ENCODE results near the gene EPHA4. TPM values are rescaled to one million over a fixed set of nuclear protein-coding genes. Genes with fewer than 3 reads are reported as not detected.

The EPHA4 gene
- total and polyA plus RNA-seq, 4 donors = 0.43 to 2.3 (median 1.1) TPM

DNA sequence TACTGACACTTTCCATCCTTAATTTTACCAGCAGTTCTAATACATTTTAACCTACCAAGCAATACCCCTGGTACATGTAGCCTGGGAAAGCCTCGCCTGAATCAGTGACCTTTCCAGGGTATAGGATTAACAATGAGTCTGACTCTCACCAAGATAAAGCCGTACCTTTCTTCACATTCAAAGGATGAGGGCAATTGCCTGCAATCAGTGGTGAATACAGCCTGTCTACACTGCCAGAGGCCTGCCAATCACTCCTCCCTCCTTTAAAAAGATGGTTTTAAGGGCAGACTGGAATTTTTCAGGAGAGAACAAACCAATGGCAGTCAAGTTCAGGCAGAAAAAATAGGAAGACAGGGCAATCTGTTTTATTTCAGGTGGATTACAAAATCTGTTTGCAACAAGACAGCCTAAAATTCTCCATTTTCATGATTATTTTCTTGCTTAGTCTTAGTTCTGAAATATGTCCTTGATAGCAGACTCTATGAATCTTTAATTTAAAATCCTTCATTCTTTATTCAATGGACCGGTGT, 4.8 kb downstream of the EPHA4 start:
- DNase-seq (ENCODE audit: low spot score) = no peak
- TF ChIP-seq EGR1 (IDR thresholded peaks at IDR 0.05; ENCODE audit: low read depth in 2 of 2) = no peak
- no peak for TF ChIP-seq HNF4G (IDR thresholded peaks at IDR 0.05)
- TF ChIP-seq FOXA1 (IDR thresholded peaks at IDR 0.05) = no peak
- TF ChIP-seq, protein P1, sequence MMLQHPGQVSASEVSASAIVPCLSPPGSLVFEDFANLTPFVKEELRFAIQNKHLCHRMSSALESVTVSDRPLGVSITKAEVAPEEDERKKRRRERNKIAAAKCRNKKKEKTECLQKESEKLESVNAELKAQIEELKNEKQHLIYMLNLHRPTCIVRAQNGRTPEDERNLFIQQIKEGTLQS (IDR thresholded peaks at IDR 0.05) = no peak
- TF ChIP-seq SP1 (IDR thresholded peaks at IDR 0.05) = no peak
- TF ChIP-seq RAD21 (IDR thresholded peaks at IDR 0.05) = no peak
- no peak for TF ChIP-seq REST (IDR thresholded peaks at IDR 0.05)
- no peak for TF ChIP-seq TAF1 (conservative IDR thresholded peaks at IDR 0.05)
- TF ChIP-seq HNF4A (conservative IDR thresholded peaks at IDR 0.05) = no peak
- peaks cover 6 to 17% (median 12%) of the 10 kb centered on the region in 4 donors for H3K4me1 ChIP-seq (ENCODE audit: control insufficient read depth in 4 of 4, insufficient read depth in 4 of 4, low read length in 3 of 4)
- no peak overlapping the region for H3K27ac ChIP-seq (ENCODE audit: low read depth in 1 of 2, low read length in 2 of 2)
- H3K36me3 ChIP-seq (ENCODE audit: control insufficient read depth in 4 of 4, insufficient read depth in 3 of 4, low read depth in 1 of 4, low read length in 3 of 4) = no peaks in the 10 kb centered on the region
- no peak overlapping the region for H3K9ac ChIP-seq (ENCODE audit: low read depth in 1 of 2, low read length in 2 of 2)
- 86% methylated on average over 3 of the region's 3 CpGs for WGBS
- no peaks in the 10 kb centered on the region for H3K9me3 ChIP-seq (ENCODE audit: control insufficient read depth in 4 of 4, low read length in 3 of 4)
- H3K27me3 ChIP-seq (ENCODE audit: control insufficient read depth in 4 of 4, insufficient read depth in 4 of 4, low read length in 3 of 4) = peaks cover 0 to 12% (median 5%) of the 10 kb centered on the region in 4 donors
- H3K4me3 ChIP-seq (ENCODE audit: low read depth in 1 of 3, low read length in 3 of 3) = no peak overlapping the region

DNA sequence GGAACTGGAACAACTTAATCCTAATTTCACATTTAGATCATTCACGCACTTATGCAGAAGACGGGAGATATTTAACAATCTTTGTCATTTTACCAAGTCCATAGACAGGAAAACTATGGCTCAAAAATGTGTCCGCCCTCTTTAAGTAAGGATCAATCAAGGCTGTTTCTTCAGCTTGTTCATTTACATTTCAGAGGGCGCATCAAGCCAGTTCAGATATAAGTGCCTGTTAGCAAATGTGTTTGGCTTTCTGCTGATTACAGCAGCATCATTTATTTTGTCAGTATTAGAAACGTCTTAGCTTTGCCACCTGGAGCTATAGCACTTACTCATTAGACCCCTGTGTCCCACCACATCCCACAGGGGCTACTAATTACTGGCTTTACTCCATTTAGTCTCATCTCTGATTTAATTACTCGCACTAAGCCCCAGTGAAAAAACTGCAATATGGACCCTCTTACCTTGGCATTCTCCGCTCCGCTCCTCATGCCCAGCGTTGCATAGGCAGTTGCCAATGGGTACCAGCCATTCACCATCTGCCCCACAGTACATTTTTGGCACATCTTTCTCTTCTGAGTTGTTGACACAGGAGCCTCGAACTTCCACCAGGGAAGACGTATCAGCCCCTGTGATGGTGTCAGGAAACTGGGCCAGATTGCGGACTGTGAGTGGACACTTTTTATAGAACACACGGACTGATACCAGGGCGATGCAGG, 8.7 kb downstream of the EPHA4 start:
- Histone ChIP-seq H3K4me1 (ENCODE audit: control insufficient read depth in 4 of 4, insufficient read depth in 4 of 4, low read length in 3 of 4) (no peaks in the 10 kb centered on the region), H3K9ac (ENCODE audit: low read depth in 1 of 2, low read length in 2 of 2) (no peak overlapping the region), H3K27ac (ENCODE audit: low read depth in 1 of 2, low read length in 2 of 2) (no peak overlapping the region), H3K27me3 (ENCODE audit: control insufficient read depth in 4 of 4, insufficient read depth in 4 of 4, low read length in 3 of 4) (peaks cover 0 to 3% (median under 1%) of the 10 kb centered on the region in 4 donors), H3K36me3 (ENCODE audit: control insufficient read depth in 4 of 4, insufficient read depth in 3 of 4, low read depth in 1 of 4, low read length in 3 of 4) (no peaks in the 10 kb centered on the region), H3K4me3 (ENCODE audit: low read depth in 1 of 3, low read length in 3 of 3) (no peak overlapping the region), H3K9me3 (ENCODE audit: control insufficient read depth in 4 of 4, low read length in 3 of 4) (no peaks in the 10 kb centered on the region)
- no peak for DNase-seq (ENCODE audit: low spot score)
- 92% methylated on average over 14 of the region's 14 CpGs for WGBS
- TF ChIP-seq, protein P2, sequence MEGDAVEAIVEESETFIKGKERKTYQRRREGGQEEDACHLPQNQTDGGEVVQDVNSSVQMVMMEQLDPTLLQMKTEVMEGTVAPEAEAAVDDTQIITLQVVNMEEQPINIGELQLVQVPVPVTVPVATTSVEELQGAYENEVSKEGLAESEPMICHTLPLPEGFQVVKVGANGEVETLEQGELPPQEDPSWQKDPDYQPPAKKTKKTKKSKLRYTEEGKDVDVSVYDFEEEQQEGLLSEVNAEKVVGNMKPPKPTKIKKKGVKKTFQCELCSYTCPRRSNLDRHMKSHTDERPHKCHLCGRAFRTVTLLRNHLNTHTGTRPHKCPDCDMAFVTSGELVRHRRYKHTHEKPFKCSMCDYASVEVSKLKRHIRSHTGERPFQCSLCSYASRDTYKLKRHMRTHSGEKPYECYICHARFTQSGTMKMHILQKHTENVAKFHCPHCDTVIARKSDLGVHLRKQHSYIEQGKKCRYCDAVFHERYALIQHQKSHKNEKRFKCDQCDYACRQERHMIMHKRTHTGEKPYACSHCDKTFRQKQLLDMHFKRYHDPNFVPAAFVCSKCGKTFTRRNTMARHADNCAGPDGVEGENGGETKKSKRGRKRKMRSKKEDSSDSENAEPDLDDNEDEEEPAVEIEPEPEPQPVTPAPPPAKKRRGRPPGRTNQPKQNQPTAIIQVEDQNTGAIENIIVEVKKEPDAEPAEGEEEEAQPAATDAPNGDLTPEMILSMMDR (IDR thresholded peaks at IDR 0.05; ENCODE audit: low read depth, low read length, missing input control) = no peak
- TF ChIP-seq RXRA (IDR thresholded peaks at IDR 0.05) (no peak), YY1 (IDR thresholded peaks at IDR 0.05) (no peak), REST (IDR thresholded peaks at IDR 0.05) (no peak), SP1 (IDR thresholded peaks at IDR 0.05) (no peak), JUND (IDR thresholded peaks at IDR 0.05) (no peak), FOXA1 (IDR thresholded peaks at IDR 0.05) (no peak), RAD21 (IDR thresholded peaks at IDR 0.05) (no peak), NR2F2 (IDR thresholded peaks at IDR 0.05) (no peak), HNF4G (IDR thresholded peaks at IDR 0.05) (no peak), GABPA (IDR thresholded peaks at IDR 0.05 in 1 of 2, conservative IDR thresholded peaks at IDR 0.05 in 1 of 2) (no peak), FOXA2 (IDR thresholded peaks at IDR 0.05) (no peak), TAF1 (conservative IDR thresholded peaks at IDR 0.05) (no peak), EGR1 (IDR thresholded peaks at IDR 0.05; ENCODE audit: low read depth in 2 of 2) (no peak)
- TF ChIP-seq, protein P3, sequence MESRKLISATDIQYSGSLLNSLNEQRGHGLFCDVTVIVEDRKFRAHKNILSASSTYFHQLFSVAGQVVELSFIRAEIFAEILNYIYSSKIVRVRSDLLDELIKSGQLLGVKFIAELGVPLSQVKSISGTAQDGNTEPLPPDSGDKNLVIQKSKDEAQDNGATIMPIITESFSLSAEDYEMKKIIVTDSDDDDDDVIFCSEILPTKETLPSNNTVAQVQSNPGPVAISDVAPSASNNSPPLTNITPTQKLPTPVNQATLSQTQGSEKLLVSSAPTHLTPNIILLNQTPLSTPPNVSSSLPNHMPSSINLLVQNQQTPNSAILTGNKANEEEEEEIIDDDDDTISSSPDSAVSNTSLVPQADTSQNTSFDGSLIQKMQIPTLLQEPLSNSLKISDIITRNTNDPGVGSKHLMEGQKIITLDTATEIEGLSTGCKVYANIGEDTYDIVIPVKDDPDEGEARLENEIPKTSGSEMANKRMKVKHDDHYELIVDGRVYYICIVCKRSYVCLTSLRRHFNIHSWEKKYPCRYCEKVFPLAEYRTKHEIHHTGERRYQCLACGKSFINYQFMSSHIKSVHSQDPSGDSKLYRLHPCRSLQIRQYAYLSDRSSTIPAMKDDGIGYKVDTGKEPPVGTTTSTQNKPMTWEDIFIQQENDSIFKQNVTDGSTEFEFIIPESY (IDR thresholded peaks at IDR 0.05) = no peak
- TF ChIP-seq, protein P1 (IDR thresholded peaks at IDR 0.05) = no peak
- TF ChIP-seq, protein P4, sequence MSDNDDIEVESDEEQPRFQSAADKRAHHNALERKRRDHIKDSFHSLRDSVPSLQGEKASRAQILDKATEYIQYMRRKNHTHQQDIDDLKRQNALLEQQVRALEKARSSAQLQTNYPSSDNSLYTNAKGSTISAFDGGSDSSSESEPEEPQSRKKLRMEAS (IDR thresholded peaks at IDR 0.05) = no peak

Measured in liver (tissue), 9 donors.